ENCODE measurements around the gene TIMM22. TPM values are rescaled to one million over a fixed set of nuclear protein-coding genes. Genes with fewer than 3 reads are reported as not detected.
"Not testable (repeated sequence)": the region's sequence is repeated elsewhere in the genome, so short reads cannot be mapped to it uniquely, and the experiment has no call there.

Gene TIMM22
- total RNA-seq (10 to 100 TPM; 18.3 to 19.1 TPM), polyA plus RNA-seq (ENCODE audit: insufficient read depth, low read depth, low replicate concordance) (18.2 TPM)
- long read RNA-seq, donor 1, transcript TIMM22-201 (4 exons, 3,194 nt), result major isoform, 20 of 20 reads
- long read RNA-seq, donor 1, partial matches to known transcripts, result 0 of 20 reads
- long read RNA-seq, donor 1, other reads (novel, unspliced or antisense), result 0 of 20 reads
- long read RNA-seq, donor 2, transcript TIMM22-201 (4 exons, 3,194 nt), result major isoform, 13 of 13 reads
- long read RNA-seq, donor 2, partial matches to known transcripts, result 0 of 13 reads
- long read RNA-seq, donor 2, other reads (novel, unspliced or antisense), result 0 of 13 reads

- Histone ChIP-seq H3K4me3 (peak within 1 kb of the TSS; percentile 83 to 99), H3K4me1 (peaks cover 18% of the 10 kb centered on the region), H3K36me3 (ENCODE audit: low read depth, missing control alignments) (no peaks in the 10 kb centered on the region), H3K27me3 (no peaks in the 10 kb centered on the region), H3K27ac (peak within 1 kb of the TSS; percentile 93 to 94), H3K9me3 (no peaks in the 10 kb centered on the region)
- DNase-seq, result peak; percentile 96
- 0% methylated on average over 20 to 71 of the region's 71 CpGs for WGBS, 2 donors
- intact Hi-C loops (cut with DNase I; ENCODE audit: low total_unique reads), result no loop called here
- TF ChIP-seq POLR2A (IDR thresholded peaks at IDR 0.05), result no peak
- peak; percentile 88 to 97 (median 93) for TF ChIP-seq CTCF (IDR thresholded peaks at IDR 0.05)
Measured at GRCh38 chr17:996554-997344, at the start of gene TIMM22. Gene TIMM22, plus strand, starts transcription at chr17:997129. Its CDS starts 14 bp downstream, at chr17:997143.

GRCh38 chr17:948284-948852 lies 48.6 kb upstream of the TIMM22 start:
- Histone ChIP-seq H3K27ac (no peak overlapping the region), H3K27me3 (no peaks in the 10 kb centered on the region), H3K9me3 (no peaks in the 10 kb centered on the region), H3K36me3 (ENCODE audit: low read depth, missing control alignments) (no peaks in the 10 kb centered on the region), H3K4me1 (no peaks in the 10 kb centered on the region), H3K4me3 (no peak overlapping the region)
- intact Hi-C loops (cut with DNase I; ENCODE audit: low total_unique reads), result no loop called here
- WGBS, 2 donors, result 65 to 77% methylated on average over 18 to 25 of the region's 25 CpGs
- DNase-seq, result no peak
- TF ChIP-seq CTCF (IDR thresholded peaks at IDR 0.05) (no peak), POLR2A (IDR thresholded peaks at IDR 0.05) (no peak)

GRCh38 chr17:949623-950303 lies 47.2 kb upstream of the TIMM22 start:
- H3K4me3 ChIP-seq, result no peak overlapping the region
- peaks cover 3% of the 10 kb centered on the region for H3K4me1 ChIP-seq
- no peaks in the 10 kb centered on the region for H3K36me3 ChIP-seq (ENCODE audit: low read depth, missing control alignments)
- TF ChIP-seq POLR2A (IDR thresholded peaks at IDR 0.05) (no peak), CTCF (IDR thresholded peaks at IDR 0.05) (no peak)
- intact Hi-C loops (cut with DNase I; ENCODE audit: low total_unique reads), result no loop called here
- no peaks in the 10 kb centered on the region for H3K9me3 ChIP-seq
- no peak overlapping the region for H3K27ac ChIP-seq
- DNase-seq, result no peak
- H3K27me3 ChIP-seq, result no peaks in the 10 kb centered on the region
- 60 to 72% methylated on average over 7 to 10 of the region's 12 CpGs for WGBS, 2 donors

- peaks cover 5% of the 10 kb centered on the region for H3K4me1 ChIP-seq
Measured at GRCh38 chr17:951325-952132, 45.4 kb upstream of the TIMM22 start.

GRCh38 chr17:952592-952991 lies 44.3 kb upstream of the TIMM22 start:
- H3K4me3 ChIP-seq; H3K36me3 ChIP-seq (ENCODE audit: low read depth, missing control alignments); H3K9me3 ChIP-seq; intact Hi-C loops (cut with DNase I; ENCODE audit: low total_unique reads); H3K4me1 ChIP-seq; H3K27me3 ChIP-seq; H3K27ac ChIP-seq: not testable (repeated sequence)
- DNase-seq, result peak; percentile 57
- 81 to 82% methylated on average over 12 to 17 of the region's 18 CpGs for WGBS, 2 donors

More at GRCh38 chr17:951325-952132, 45.4 kb upstream of the TIMM22 start:
- intact Hi-C loops (cut with DNase I; ENCODE audit: low total_unique reads), result no loop called here
- 46 to 61% methylated on average over 17 to 27 of the region's 27 CpGs for WGBS, 2 donors
- H3K9me3 ChIP-seq, result no peaks in the 10 kb centered on the region
- no peak overlapping the region for H3K27ac ChIP-seq
- TF ChIP-seq POLR2A (IDR thresholded peaks at IDR 0.05) (no peak), CTCF (IDR thresholded peaks at IDR 0.05) (no peak)
- H3K36me3 ChIP-seq (ENCODE audit: low read depth, missing control alignments), result no peaks in the 10 kb centered on the region
- no peak for DNase-seq
- H3K27me3 ChIP-seq, result no peaks in the 10 kb centered on the region
- H3K4me3 ChIP-seq, result no peak overlapping the region
